Gastrocnemius medialis (tissue), 4 donors: Measurements from ENCODE around the gene TSPYL2.

ENCODE experiments used
- CTCF ChIP-seq, 5 experiments: fragments of 450-650 bp in 3 of 5; fragments of 200-600 bp in 2 of 5; sonication (generic) in 2 of 5; IDR thresholded peaks in 4 of 5; conservative IDR thresholded peaks in 1 of 5; 1 replicate in 4 of 5; 2 replicates in 1 of 5; pipeline ENCODE4 v1.5.1; 2016 to 2019; ENCODE audit warnings: antibody characterized with exemption in 5 of 5, mild to moderate bottlenecking in 3 of 5, moderate library complexity in 3 of 5
- POLR2A ChIP-seq, 2 donors: fragments of 450-650 bp; IDR thresholded peaks; one replicate each; pipeline ENCODE4 v1.6.1; 2017; ENCODE audit warnings: antibody characterized with exemption in 2 of 2, mild to moderate bottlenecking in 2 of 2, moderate library complexity in 2 of 2

DNA sequence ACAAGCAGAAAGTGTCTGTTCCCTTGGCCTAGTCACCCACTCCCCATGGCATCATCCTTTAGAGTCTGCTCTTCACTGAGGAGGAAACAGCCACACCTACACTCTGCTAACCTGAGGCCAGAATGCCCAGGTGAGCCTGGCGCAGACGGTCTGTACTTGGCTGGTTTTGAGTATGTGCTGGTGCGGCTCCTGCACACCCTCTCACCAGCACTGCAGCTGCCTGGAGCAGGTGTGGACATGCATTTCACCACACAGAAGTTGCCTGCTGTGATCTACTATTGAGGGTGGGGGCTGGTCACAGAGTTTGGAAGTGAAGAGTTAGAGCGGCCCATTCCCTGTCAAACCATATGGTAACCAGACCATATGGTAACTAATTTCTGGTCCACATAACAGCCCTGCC, 51.2 kb downstream of the TSPYL2 start:
- no peak for TF ChIP-seq POLR2A (IDR thresholded peaks at IDR 0.05)
- no peak for TF ChIP-seq CTCF (IDR thresholded peaks at IDR 0.05 in 4 of 5, conservative IDR thresholded peaks at IDR 0.05 in 1 of 5)
